Lung (tissue), 12 donors: ENCODE data around the gene HTR3C. TPM values are rescaled to one million over a fixed set of nuclear protein-coding genes. Genes with fewer than 3 reads are reported as not detected.
"Not testable (repeated sequence)": the region's sequence is repeated elsewhere in the genome, so short reads cannot be mapped to it uniquely, and the experiment has no call there.

Source experiments
- ATAC-seq: fragments of 200-7000 bp; cut with Tn5 transposase; one replicate; pipeline ENCODE4 v1.9.1; 2020; ENCODE audit warnings: moderate number of reproducible peaks; ENCODE audit not compliant: insufficient read depth, low FRiP score
- DNase-seq, 3 donors: peaks; one replicate each; pipeline ENCODE4 v3.0.0-alpha.2; 2013 to 2017
- H3K27ac ChIP-seq, 2 donors: one replicate each; pipeline ENCODE4 v1.5.1; 2013; ENCODE audit warnings: mild to moderate bottlenecking in 2 of 2, moderate library complexity in 2 of 2, control low read depth in 1 of 2, inconsistent platforms in 1 of 2, low read depth in 1 of 2, low read length in 1 of 2
- H3K27me3 ChIP-seq, 3 donors: one replicate each; pipeline ENCODE4 v1.5.1; 2013; ENCODE audit warnings: low read length in 2 of 3; ENCODE audit not compliant: control insufficient read depth in 3 of 3, insufficient read depth in 3 of 3
- H3K36me3 ChIP-seq, 4 donors: one replicate each; pipeline ENCODE4 v1.5.1; 2013; ENCODE audit warnings: low read length in 4 of 4, mild to moderate bottlenecking in 1 of 4, moderate library complexity in 1 of 4; ENCODE audit not compliant: control insufficient read depth in 4 of 4, insufficient read depth in 4 of 4
- H3K4me1 ChIP-seq, 5 donors: one replicate each; pipeline ENCODE4 v1.5.1; 2013; ENCODE audit warnings: low read length in 5 of 5, mild to moderate bottlenecking in 2 of 5, moderate library complexity in 1 of 5; ENCODE audit not compliant: control insufficient read depth in 5 of 5, insufficient read depth in 5 of 5
- H3K4me3 ChIP-seq: one replicate; pipeline ENCODE4 v1.5.1; 2013; ENCODE audit warnings: mild to moderate bottlenecking, control low read depth, moderate library complexity
- H3K9ac ChIP-seq, 2 donors: one replicate each; pipeline ENCODE4 v1.5.1; 2013; ENCODE audit warnings: low read length in 2 of 2, control low read depth in 1 of 2; ENCODE audit not compliant: insufficient read depth in 1 of 2
- H3K9me3 ChIP-seq, 4 donors: one replicate each; pipeline ENCODE4 v1.5.1; 2013; ENCODE audit warnings: low read length in 3 of 4, mild to moderate bottlenecking in 1 of 4, moderate library complexity in 1 of 4; ENCODE audit not compliant: control insufficient read depth in 4 of 4, insufficient read depth in 3 of 4
- CTCF ChIP-seq: IDR thresholded peaks from 2 replicates; pipeline ENCODE4 v1.5.1; 2012; ENCODE audit warnings: mild to moderate bottlenecking; ENCODE audit errors: control extremely low read depth, extremely low read depth
- WGBS, 2 donors: extraction: QIAGEN DNeasy Blood & Tissue Kit; methylation state at CpG; one replicate each; pipeline ENCODE4 v1.1.7; 2013; 5-methylcytosine and 5-hydroxymethylcytosine counted together
- polyA plus RNA-seq, 2 donors: library from polyadenylated mRNA; stranded (reverse); fragments of 200-250 nt; gene quantifications; one replicate each; pipeline ENCODE4 v1.2.1, GENCODE V29; 2013
- total RNA-seq, 2 donors: library from RNA; depleted of rRNA in 1 of 2; stranded (reverse); fragments of >200 nt in 1 of 2; gene quantifications; one replicate each; pipeline ENCODE4 v1.2.1, GENCODE V29; 2014 to 2021
- donor health status: control.
- donor health status: control.
- donor health status: Bipolar disorder and iron deficiency.
- donor health status: healthy.
- donor health status: DM: yes; HTN: yes; CAD: no.

Gene HTR3C
- total and polyA plus RNA-seq, 4 donors: 0.09 to 0.47 (median 0.46) TPM; not detected in 1

- no peaks in the 10 kb centered on the region for H3K4me1 ChIP-seq
- no peak overlapping the region for H3K9ac ChIP-seq
- DNase-seq (no peak), ATAC-seq (no peak)
- no peaks in the 10 kb centered on the region for H3K36me3 ChIP-seq
- 92 to 95% methylated on average over 2 of the region's 2 CpGs for WGBS, 2 donors
- TF ChIP-seq CTCF: no peak
- no peaks in the 10 kb centered on the region for H3K27me3 ChIP-seq
- no peak overlapping the region for H3K4me3 ChIP-seq
- H3K27ac ChIP-seq: no peak overlapping the region
- H3K9me3 ChIP-seq: no peaks in the 10 kb centered on the region
Measured at GRCh38 chr3:184066211-184066610, 13.4 kb downstream of the HTR3C start.

GRCh38 chr3:184067573-184068055, 14.8 kb downstream of the HTR3C start:
- Histone ChIP-seq H3K27ac (no peak overlapping the region), H3K27me3 (no peaks in the 10 kb centered on the region), H3K4me1 (no peaks in the 10 kb centered on the region), H3K9me3 (no peaks in the 10 kb centered on the region), H3K36me3 (no peaks in the 10 kb centered on the region), H3K9ac (no peak overlapping the region), H3K4me3 (no peak overlapping the region)
- no peak for DNase-seq
- ATAC-seq: no peak
- WGBS, 2 donors: 66 to 76% methylated on average over 6 of the region's 6 CpGs
- TF ChIP-seq CTCF: no peak

- WGBS, 2 donors: 91 to 97% methylated on average over 5 of the region's 5 CpGs
- Histone ChIP-seq H3K27ac (no peak overlapping the region), H3K4me3 (no peak overlapping the region), H3K27me3 (no peaks in the 10 kb centered on the region), H3K4me1 (no peaks in the 10 kb centered on the region), H3K36me3 (no peaks in the 10 kb centered on the region), H3K9ac (no peak overlapping the region), H3K9me3 (no peaks in the 10 kb centered on the region)
- ATAC-seq: no peak
- no peak for DNase-seq
- TF ChIP-seq CTCF: no peak
Measured at GRCh38 chr3:184068344-184068743, 15.5 kb downstream of the HTR3C start.

- not testable (repeated sequence) for DNase-seq, H3K4me3 ChIP-seq, H3K9ac ChIP-seq, H3K27me3 ChIP-seq, ATAC-seq, H3K36me3 ChIP-seq, H3K9me3 ChIP-seq, H3K27ac ChIP-seq, H3K4me1 ChIP-seq
- WGBS, 2 donors: 95 to 97% methylated on average over 7 of the region's 7 CpGs
Measured at GRCh38 chr3:184071142-184071541, 18.3 kb downstream of the HTR3C start.
